ENCODE measurements around the gene CAMK4.

CAMK4 gene

DNA sequence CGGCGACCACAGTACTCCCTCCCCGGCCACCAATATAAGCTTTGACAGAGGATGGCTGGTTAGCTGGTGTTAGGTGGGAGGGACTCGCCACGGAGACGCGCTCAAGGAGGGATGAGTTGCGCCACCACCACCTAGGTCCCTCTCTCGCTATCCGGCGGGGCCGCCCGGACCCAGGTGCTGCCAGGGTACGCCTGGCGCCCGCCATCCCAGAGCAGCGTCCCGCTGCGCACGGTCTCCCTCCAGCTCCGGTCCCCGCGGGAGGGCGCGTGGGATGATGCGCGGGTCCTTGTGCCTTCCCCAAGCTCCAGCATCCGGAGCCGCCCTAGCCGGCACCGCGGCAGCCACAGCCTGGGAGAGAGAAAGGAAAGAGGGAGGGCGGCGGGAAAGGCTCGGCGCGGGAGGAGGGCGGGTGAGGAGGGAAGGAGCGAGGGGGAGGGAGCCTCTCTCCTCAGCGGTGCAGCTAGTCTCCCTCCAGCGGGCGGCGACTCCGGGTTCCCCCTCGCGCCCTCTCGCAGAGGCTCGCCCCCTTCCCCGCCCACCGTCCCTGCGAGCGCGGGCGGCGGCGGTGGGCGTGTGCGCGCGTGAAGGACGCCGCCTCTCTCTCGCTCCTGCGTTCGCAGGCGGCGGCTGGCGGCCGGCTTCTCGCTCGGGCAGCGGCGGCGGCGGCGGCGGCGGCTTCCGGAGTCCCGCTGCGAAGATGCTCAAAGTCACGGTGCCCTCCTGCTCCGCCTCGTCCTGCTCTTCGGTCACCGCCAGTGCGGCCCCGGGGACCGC, at the start of gene CAMK4:
CAMK4 (plus strand) TSS at position 598 of the 774 bp plus-strand sequence; CDS start at position 698, 100 bp downstream.
- peak; percentile 92 for DNase-seq

DNA sequence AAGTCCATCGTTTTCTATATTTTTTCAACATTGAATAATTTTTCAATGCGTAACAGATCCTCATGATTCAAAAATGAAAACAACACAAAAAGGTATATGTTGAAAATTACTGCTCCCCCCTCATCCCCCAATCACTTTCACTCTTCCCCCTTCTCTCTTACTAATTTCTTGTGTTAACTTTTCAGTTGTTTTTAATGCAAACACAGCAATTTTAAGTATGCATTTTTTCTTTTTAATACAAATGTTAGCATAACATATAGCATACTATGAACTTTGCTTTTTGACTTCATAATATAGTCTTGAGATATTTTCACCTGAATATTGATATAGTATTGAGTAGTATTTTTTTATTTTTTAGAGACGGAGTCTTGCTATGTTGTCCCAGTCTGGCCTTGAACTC, 41.1 kb upstream of the CAMK4 start:
- DNase-seq = no peak

DNA sequence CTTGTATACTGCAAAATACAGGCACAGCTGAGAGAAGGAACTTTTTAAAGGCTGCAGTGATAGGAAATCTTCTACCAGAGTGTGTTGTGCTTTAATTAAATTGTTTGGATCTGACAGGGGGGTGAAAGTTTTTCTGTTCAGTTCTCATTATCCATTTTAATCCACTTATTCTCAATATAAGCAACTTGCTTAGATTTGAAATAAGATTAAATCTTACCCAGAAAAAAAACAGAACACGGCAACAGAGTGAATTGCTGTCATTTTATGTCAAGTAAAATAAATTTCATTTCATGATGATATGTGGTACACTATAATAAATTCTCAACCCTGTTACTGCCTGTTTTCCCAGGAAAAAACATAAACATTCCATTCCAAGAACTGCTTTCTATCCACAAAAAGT, 37.1 kb upstream of the CAMK4 start:
- no peak for DNase-seq

DNA sequence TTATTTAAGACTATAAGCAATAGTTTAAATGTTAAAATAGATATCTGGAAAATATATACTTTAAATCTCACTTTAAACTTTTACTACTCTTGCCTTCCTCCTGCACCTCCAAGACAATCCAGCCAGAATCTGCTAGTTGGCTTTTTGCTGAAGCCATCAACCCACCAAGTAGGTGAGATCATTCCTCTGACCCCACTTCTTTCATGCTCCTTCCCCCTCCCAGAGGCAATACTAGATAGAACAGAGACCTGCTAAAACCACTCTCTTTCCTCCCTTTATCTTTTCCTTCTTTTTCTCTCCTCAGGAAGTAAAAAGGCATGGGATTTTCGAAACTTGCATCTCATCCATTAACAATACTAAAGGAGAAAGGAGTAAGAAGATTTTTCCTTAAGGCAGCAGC, 30.1 kb upstream of the CAMK4 start:
- no peak for DNase-seq

DNA sequence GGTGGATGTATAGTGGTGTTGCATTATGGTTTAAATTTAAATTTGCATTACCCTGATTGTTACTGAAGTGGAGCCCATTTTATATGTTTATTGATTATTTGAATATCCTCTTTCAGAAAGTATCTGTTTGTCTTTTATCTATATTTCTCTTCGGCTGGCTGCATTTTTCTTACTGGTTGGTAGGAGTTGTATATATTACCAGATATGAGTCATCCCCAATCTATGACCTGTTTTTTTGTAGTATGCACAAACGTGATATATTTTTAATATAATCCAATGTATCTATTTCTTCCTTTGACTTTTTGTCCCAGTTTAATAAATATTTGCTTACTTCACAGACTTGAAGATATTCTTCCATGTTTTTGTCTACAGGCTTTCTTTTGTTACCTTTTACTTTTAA, 29.3 kb upstream of the CAMK4 start:
- no peak for DNase-seq

DNA sequence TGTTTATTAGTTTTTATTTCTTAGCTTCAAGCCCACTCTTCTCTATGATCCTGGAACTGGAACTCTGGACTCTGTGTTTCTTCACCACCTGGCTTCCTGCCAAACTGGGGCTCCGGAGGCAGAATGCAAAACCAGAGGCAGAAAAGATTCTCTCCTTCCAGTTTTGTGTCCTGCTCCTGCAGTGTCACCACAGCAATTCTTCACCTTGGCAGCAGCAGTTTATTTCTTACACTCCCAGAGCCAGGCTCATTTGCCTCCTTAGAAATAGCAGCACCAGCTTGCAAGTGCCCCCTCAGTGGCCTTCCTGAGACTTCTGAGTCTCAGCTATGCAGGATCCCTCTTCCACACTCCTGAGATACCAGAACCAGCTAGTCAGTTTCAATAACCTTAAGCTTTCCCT, 26.7 kb upstream of the CAMK4 start:
- DNase-seq = no peak

DNA sequence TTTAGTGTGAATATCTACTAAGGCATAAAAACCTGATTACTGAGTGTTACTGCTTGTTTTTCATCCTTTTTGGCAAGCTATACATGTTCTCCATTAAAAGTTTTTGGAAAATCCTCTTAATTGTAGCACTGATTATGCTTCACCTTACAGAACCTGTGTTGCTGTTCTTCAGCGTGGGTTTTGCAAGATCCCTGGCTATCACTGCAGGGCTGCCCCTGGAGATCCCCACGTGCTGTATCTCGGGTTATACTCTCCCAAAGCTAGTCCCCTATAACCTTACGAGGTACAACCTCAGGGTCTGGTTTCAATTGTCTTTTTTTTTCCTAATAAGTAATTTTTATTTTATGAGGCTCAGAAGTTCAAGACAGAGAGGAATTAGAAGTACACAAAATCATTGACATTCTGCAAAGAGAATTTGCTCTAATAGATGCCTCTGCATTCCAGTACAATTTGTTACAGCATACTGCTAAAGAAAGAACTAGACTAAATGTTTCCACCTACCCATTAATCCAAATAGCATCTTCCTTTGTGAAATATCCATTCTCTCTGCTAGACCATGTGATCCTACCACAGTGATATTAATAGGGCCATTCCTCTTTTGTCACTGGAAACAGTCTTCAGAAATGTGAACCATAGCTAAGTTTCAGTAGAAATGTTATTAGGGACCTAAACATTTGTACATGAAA, 25.8 kb upstream of the CAMK4 start:
- DNase-seq = no peak

DNA sequence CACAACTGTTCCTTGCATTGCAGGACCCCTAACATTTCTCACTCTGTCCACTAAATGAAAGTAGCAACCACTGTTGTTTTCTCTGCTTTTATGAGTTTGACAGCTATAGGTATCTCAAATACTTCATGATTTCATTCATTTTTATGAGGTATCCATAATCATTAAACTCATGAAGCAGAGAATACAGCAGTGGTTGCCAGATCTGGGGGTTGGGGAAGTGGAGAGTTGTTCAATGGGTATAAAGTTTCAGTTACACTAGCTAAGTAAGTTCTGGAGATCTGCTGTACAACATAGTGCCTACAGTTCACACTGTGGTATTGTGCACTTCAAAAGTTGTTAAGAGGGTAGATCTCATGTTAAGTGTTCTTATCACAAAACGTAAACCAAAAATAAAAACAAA, 23.4 kb upstream of the CAMK4 start:
- no peak for DNase-seq

DNA sequence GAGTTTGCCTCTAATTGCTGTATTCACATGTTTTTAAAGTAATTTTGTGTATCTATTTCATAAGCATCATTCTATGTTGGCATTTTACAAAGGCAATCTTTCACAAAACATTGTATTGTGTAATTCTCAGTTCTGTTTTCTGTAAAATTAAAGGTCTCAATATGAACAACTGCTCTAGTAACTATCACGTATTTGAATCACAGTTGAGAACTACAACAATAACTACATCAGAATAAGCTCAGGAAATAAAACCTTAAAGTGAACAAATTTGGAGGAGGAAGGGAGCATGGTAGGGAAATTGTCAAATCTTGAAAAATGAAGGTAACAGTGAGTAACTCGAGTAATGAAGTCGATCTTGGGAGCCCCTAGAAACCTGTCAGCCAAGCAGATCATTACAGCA, 22.5 kb upstream of the CAMK4 start:
- DNase-seq = no peak

DNA sequence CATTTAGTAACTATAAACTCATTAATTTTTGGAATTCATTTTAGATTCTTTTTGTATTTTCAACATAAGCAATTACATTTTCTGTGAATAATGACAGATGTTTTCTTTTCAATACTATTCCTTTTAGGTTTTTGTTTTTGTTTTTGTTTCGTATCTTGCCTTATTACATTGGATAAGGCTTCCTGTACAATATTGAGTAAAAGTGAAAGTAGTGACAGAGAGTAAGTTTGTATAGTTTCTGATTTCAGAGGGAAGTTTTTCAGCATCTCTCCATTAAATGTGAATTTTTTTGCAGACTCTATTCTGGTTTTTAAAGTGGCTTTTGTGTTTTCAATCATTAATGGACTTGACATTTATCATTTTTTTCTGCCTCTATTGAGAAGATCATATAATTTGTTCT, 12.8 kb upstream of the CAMK4 start:
- no peak for DNase-seq

DNA sequence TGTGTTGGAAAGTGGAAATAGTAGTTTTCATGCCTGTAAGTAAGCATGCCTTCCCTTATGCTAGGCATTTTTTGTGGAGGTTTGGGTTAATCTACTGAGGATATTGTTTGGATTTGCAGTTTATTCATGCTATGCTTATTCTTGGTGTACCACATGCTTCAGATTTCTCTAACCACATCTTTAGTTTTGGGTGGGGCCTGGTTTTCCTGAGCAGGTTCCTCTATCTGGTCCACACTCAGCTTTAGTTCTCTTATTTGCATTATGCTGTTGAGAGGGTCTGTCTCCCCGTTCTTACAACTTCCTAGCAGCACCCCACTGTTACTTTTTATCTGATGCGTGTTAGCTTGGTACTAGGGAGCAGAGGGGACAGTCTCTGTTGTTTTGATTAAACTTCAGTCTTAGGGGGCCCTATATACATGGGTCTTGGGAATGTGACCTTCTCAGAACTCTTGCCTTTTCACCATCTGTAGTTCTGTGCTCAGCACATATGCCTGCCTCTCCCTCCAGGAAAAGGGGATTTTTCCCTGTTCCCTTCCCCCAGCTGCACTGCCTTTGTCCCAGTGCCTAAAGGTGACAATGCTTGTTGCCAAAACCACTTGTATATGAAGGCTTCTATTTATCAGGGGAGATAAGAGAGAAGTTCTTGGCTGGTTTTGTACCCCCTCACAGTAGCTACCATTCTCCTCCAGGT, 10.0 kb upstream of the CAMK4 start:
- DNase-seq = no peak

DNA sequence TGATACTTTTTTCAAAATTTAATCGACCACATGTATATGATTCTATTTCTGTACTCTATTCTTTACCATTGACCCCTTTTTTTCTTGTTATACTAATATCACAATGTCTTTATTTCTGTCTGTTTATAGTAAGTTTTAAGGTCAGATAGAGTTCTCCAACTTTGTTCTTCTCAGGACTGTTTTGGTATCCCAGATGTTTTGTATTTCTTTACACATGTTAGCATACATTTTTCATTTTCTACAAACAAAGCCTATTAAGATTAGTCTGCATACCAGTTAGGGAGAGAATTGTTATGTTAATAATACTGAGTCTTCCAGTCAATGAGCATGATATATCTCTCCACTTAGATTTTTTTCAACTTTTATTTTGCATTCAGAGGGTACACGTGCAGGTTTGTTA, 8.2 kb upstream of the CAMK4 start:
- no peak for DNase-seq

DNA sequence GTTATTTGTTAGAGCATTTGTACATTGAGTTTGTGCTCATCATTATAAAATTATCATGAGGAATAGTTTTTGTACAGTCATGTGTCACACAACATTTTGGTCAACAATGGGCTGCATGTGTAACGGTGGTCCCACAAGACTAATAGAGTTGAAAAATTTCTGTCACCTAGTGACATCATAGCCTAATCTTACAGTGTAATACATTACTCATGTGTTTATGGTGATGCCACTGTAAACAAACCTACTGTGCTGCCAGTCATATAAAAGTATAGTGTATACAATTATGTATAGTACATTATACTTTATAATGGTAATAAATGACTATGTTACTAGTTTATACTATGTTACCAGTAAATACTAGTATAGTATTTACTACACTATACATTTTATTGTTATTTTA, 3.0 kb upstream of the CAMK4 start:
- no peak for DNase-seq

DNA sequence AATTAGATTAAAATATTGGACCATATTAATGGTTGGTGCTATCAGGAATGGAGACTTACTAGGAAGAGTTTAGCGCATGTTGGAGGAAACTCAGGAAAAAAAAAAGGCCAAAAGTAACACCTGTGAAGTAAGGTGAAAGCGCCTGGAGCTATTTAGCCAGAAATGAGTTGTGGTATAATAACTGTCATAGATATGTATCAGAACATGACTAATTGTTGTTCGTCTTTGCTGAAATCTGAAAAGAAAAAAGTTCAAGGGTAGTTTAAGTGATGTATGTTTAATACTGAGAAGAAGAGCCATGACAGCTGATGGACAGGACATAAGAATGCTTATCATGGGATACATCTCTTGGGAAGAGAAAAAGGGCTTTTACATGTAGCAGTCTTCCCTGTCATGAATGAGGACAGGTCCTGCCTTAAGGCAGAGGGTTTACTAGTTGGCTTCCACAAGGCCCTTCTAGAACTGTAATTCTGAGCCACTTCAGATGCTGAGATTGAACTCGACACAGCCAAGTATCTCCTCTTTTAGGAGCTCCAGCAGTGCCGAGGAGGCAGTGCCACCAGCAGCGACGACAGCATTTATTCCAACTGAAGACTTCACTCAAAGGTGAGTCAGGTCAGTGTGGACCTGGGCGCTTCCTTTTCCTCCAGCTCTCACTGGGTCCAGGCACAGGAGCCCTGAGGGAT, 940 bp upstream of the CAMK4 start:
- no peak for DNase-seq

DNA sequence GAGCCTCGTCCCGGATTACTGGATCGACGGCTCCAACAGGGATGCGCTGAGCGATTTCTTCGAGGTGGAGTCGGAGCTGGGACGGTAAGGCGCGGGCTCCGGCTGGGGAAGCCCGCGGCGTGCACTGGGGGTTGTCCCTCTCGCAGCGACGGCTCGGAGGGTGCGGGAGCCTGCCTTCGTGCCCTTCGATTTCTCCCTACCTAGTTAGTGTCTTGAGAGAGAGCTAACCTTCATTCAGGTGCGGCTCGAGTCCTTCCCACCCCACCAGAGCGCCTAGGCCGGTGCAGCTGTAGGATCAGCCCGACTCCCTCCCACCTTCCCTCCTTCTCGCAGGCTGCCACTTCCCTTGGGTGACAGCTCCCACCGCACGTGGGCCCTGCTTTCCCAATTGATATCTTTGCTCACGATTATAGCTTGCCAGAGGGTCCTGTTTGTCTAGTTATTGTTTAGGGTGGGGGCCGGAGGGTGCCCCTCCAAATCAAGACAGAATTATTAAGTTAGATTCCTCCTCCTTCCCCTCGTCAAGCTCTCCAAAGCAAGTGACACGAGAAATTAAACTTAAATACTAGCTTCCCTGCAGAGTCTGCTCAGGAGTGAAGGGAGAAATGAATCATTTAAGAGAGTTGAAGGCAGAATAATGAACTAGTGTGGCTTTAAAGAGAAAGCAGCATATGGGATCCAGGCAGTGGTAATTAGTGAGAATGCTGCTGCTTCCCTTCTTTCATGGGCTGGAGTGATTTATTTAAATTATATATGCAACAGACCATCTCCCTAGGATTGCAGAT, 569 bp downstream of the CAMK4 start:
- no peak for DNase-seq

DNA sequence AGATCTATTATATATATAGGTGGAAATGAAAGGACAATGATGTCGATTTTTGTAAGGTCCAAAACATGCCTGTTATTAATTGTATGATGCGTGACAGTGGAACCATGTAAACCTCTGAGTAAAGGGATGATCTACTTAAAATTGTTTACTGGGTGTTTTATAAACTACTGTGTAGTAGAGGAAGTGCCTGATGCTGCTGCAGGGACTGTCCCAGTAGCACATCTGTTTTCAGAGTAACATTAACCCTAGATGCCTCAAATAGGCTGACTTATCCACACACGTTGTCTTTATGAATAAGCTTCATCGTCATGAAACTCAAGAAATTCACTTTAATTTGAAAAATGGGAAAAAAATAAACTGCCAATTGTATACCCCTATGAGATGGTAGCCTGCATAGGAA, 1.7 kb downstream of the CAMK4 start:
- peak; percentile 68 for DNase-seq

DNA sequence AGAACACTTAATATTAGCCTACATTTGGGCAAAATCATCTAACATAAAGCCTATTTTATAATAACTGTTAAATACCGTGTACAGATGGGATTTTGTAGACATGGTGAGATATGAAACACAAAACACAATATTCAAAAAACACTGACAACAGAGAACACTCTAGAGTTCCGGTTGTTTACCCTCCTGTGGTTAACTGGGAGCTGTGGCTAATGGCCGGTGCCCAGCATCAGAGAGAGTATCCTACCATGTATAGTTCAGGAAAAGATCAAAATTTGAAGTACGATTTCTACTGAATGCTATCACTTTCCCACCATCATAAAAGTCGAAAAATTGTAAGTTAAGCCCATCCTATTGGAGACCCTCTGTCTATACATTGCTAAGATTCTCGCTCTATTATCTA, 2.4 kb downstream of the CAMK4 start:
- DNase-seq = no peak

DNA sequence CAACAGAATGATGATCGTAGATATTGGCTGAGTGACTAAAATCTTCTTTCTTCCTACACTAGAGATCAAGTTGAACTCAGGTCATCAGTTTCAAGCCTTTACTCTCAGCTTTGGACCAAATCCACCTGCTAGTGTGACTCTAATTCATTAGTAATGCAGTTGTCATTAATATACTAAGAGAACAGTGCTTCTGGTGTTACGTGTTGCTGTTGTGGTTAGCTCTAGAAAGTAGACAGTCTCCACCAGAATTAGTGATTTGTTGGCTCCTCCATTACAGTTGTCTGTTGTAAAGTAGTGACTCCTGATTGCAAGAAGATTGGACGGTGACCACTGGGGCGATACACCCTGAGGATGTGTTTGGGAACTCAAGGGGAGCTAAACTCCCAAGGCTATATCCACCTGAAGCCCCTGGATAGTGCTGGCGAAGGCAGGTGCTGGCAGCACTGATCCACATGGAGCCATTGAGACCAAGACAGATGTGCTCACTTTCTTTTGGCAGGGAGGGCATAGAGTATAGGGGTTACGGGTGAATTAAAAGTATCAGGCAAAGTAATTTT, 3.1 kb downstream of the CAMK4 start:
- DNase-seq = peak; percentile 64

DNA sequence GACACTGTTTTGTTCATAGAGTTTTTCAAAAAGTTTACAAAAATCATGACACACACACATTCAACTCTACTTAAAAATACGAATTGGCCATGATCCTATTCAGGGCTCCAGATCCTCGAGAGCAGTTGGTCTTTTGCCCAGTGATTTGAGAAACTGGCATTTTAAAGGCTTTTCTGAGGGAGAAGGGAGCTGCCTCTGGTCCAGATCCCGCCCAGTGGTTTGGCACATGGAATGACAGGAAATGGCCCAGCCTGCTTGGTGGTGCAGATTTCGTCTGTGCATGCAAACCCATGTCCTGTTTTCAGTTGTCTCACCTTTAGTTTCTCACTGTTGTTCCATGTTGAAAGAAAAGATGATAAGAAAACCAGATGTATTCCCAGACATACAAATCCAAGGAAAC, 3.6 kb downstream of the CAMK4 start:
- peak; percentile 73 for DNase-seq

DNA sequence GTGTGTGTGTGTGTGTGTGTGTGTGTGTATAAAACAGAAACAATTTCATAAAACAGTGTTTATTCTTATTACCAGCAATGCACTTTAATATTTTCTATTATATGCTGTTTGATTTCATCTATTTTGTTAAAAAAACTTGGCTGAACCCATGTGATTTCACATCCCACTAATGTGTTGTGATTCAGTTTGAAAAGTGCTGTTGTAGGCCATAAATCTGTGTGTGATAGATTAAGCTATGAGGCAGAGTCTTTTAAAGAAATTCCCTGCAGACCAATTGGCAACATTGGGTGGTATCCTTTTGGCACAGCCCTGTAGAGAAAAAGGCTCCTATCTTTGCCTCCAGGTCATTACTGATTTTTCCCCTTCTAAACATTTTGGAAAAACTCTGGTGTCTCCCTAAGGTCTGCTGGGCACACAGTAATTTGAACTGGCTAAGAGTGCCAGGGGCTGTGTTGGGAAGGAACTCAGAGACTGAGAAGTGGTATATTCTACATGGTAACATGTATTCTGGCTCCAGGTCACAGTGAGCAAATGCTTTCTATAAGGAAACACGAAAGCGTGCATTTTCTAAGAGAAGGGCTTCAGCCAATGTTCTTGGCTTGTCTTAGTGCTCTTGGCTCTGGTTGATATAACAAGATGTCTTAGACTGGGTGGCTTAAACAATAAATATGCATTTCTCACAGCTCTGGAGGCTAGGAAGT, 4.5 kb downstream of the CAMK4 start:
- no peak for DNase-seq

DNA sequence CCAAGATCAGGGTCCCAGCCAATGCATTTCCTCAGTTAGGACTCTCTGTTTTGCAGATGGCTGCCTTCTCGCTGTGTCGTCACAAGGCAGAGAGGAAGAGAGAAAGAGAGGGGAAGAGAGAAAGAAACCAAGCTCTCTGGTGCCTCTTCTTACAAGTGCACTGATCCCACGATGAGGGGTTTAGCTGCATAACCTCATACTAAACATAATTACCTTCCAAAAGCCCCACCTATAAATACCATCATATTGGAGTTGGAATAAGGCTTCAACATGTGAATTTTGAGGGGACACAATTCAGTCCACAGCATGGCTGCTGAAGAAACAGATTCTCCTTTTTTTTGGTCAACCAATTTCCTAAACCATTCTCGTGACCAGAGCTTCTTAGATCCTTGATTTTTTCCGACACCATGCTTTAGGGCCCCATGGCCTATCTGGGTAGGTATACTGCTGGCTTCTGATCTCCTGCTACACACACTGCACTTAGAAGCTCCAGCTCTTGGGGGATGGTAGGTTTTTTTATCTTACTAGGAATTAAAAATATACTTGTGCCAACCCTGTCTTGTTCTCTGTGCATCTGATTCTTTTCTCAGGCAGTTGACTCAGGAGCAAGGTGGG, 5.1 kb downstream of the CAMK4 start:
- DNase-seq = no peak

Data from activated effector memory CD4-positive, alpha-beta T cell treated with anti-CD3 and anti-CD28 coated beads, Interleukin-2, amount 50 U/mL, for 16 hours (primary cell).